HG02763 (cell line): ENCODE measurements around the gene ODAD4.
"Not testable (repeated sequence)": the region's sequence is repeated elsewhere in the genome, so short reads cannot be mapped to it uniquely, and the experiment has no call there.

ENCODE experiments used
- ATAC-seq: cut with Tn5 transposase; IDR thresholded peaks from one replicate; pipeline ENCODE4 v1.9.1; 2021; ENCODE audit warnings: mild to moderate bottlenecking, moderate library complexity; ENCODE audit not compliant: unreplicated experiment

Gene ODAD4

DNA sequence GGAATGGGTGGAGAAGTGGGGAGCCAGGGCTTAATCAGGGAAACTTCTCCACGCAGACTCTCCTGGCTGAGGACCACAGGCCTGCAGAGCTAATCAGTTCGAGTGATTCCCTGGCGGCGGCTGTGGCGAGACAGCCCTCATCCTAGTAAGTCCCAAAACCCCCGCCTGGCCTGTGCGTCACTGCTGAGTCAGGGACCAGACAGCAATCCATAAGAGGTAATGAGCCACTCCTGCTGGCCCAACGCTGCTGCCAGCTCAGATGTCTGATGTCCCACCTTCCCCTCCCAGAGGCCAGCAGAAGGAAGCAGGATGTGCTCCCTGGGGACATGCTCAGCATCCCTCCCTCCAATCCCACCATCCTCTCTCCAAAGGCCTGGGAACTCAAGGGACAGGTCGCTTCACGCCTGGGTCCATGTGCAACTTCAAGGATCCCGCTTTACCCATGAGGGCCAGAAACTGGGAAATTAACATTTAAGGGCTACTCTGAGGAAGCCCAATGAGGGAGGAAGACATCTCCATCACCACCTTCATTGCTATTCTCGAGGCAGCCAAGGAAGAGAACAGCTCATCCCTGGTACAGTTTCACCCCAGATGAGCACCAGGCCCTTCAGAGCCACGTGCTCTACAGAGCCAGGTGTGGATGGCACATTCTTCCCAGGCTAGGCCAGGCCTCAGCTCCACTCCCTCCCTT is 19.6 kb upstream of the ODAD4 start:
- ATAC-seq, result no peak

DNA sequence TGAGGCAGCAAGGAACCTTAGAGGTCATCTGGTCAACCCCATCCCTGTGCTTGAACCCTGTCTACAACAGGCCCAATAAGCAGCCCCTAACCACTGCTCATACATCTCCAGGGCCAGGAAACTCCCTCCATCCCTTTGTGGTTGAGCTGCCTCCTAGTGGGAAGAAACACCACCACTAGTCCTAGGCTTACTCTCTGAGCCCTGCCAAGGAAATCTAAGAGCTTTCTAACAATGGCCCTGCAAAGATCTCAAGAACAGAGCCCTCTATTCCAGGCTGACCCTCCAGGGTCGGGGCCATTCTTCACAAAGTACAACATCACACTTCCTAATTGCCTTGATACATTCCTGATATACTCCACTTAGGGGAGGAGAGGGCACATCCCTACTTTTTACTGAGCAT is 17.5 kb upstream of the ODAD4 start:
- no peak for ATAC-seq

DNA sequence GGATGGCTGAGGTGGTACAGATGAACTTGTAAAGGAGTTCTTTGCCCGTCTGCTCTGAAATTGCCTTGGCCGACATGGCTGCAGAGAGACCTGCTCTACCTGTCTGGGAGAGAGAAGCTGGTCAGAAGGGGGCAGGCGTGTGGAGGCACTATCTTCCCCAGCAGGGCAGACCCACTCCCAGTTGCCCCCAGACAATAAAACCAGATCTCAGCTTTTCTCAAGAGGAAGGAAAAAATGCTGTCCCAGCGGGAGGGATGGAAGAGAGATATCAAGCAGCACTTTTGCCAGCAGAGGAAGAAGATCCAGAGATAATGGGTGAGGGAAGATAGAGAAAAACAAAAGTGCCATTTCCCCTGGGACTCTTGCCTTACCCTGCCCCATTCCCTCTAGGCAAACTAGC is 16.6 kb upstream of the ODAD4 start:
- no peak for ATAC-seq

- ATAC-seq, result no peak
Observed at GRCh38 chr17:41914358-41914766, 16.1 kb upstream of the ODAD4 start.

GRCh38 chr17:41915020-41915419 is 15.4 kb upstream of the ODAD4 start:
- ATAC-seq, result no peak

GRCh38 chr17:41915566-41915965 is 14.9 kb upstream of the ODAD4 start:
- no peak for ATAC-seq

DNA sequence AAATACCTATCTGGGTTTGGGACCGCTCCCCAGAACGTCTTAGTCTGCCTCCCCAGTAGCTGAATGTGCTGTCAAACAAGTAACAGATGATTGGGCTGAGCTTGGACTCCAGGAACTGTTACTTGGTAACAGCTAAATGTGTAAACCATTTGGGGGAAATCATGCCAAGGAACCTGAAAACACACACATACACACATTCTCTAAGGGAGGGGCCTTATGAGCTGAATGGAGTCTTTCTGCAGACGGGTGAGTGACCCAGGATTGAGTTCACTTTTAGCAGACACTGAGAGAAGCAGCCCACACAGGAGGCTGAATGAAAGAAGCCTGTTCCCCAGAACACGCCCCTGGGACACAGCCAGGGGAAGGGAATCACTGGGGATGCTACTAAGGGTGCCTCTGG is 13.2 kb upstream of the ODAD4 start:
- ATAC-seq, result no peak

DNA sequence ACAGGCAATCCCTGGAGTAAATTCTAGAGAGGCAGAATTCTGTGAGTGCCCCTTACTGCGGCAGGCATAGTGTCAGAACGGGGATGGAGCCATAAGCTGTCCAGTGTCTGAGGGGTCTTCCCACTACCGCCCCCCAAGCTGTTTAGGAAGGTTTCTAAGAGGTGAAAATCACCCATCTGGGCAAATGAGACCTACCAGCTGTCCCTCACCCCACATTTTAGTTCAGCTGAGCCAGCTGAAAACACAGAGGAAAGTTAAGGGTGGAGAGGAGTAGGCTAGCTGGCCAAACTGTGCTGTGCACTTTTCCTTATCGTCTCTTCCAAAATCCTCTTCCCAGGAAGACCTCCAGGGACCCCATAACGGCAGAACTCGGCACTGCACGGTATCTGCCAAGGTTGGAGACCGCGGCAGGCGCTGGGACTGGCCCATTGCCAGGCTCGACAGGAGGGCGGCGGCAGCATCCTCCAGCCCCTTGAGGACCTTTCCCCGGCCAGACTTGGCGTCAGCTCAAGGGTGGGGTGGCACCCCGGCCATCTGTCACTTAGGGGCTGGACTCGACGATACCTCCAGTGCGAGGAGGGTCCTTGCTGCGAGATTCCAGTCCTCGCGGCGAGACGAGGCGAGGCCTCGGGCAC is 12.6 kb upstream of the ODAD4 start:
- no peak for ATAC-seq

GRCh38 chr17:41918314-41919164 is 11.9 kb upstream of the ODAD4 start, which contains the start of gene ACLY:
TSS of gene ACLY (minus strand) at chr17:41918951. CDS start at chr17:41913873, 5,078 bp downstream.
- peak; percentile 95 for ATAC-seq

- ATAC-seq, result no peak
Observed at GRCh38 chr17:41919165-41919817, 11.1 kb upstream of the ODAD4 start.

- no peak for ATAC-seq
Observed at GRCh38 chr17:41919840-41920579, 10.4 kb upstream of the ODAD4 start.

DNA sequence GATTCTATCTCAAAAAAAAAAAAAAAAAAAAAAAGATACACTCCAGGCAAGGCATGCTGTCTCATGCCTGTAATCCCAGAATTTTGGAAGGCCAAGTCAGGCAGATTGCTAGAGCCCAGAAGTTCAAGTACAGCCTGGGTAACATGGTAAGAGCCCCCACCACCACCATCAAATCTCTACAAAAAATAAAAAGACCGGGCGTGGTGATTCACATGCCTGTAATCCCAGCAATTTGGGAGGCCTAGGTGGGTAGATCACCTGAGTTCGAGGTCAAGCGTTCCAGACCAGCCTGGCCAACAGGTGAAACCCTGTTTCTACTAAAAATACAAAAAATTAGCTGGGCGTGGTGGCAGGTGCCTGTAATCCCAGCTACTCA is 9.8 kb upstream of the ODAD4 start:
- no peak for ATAC-seq

DNA sequence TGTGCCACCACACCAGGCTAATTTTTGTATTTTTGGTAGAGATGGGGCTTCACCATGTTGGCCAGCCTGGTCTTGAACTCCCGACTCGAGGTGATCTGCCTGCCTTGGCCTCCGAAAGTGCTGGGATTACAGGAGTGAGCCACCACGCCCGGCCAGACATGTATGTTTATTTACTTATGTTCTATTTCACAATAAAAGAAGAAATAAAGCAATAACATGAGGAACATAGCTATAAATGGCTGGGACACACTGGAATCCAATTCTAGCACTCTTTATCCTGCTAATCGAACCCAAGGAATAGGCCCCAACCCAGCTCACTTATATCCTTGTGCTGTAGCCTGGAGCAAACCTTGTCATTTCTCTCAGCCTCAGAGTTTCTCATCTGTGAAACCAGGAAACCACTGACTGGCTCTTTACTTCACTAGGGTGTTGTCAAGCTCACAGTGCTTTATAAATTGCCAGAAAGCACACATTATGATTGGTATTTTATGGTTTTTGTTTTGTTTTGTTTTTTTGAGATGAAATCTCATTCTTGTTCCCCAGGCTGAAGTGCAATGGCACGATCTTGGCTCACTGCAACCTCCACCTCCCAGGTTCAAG is 4.3 kb upstream of the ODAD4 start:
- no peak for ATAC-seq

DNA sequence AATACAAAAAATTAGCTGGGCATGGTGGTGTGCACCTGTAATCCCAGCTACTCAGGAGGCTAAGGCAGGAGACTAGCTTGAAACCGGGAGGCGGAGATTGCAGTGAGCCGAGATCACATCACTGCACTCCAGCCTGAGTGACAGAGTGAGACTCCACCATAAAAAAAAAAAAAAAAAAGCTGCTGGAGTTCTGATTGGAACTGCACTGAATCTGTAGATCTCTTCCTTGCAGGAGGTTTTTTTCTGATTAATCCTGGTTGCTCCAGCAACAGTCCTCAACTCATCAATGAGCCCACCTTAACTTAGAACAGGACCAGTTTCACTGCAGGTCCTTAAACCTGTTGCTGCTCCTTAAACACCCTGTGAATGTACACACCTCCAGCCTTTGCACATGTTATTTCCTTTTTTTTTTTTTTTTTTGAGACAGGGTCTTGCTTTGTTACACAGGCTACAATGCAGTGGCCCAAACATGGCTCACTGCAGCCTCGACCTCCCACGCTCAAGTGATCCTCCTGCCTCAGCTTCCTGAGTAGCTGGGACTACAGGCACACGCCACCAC is 1.6 kb upstream of the ODAD4 start:
- no peak for ATAC-seq

- peak; percentile 23 for ATAC-seq
Observed at GRCh38 chr17:41930833-41931156, 378 bp downstream of the ODAD4 start.

DNA sequence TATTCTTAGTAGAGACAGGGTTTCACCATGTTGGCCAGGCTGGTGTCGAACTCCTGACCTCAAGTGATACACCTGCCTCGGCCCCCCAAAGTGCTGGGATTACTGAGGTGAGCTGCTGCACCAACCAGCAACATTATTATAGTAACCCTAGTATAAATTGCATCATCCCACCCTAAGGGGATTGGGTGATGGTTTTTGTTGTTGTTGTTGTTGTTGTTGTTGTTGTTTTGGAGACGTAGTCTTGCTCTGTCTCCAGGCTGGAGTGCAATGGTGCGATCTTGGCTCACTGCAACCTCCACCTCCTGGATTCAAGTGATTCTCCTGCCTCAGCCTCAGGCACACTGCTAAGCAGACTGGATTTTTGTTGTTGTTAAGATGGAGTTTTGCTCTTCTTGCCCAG is 1.3 kb downstream of the ODAD4 start:
- not testable (repeated sequence) for ATAC-seq

DNA sequence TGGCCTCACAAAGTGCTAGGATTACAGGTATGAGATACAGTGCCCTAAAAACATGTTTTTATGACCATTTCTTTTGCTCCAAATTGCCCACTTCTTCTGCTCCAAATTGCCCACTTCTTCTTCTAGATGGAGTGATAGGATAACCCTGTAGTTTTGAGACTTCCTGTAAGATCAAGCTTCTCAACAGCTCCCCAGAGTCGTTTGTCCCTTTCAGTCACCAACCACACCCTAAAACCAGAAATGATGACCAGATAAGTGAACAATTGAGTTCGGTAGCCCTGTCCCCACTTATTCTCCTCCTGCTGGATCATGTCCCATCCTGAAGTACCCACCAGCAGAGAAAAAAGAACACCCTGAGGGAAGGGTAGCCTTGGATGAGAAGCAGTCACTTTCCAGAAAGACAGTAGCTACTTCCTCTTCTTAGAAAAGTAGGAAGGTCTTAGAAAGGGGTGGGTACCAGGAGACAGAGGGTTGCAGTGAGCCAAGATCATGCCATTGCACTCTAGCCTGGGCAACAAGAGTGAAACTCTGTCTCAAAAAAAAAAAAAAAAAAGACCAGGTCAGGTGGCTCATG is 2.5 kb downstream of the ODAD4 start:
- ATAC-seq, result no peak

- no peak for ATAC-seq
Observed at GRCh38 chr17:41935641-41936040, 5.2 kb downstream of the ODAD4 start.
